CD4-positive, alpha-beta memory T cell (primary cell): ENCODE results near the gene CDR2L. TPM values are rescaled to one million over a fixed set of nuclear protein-coding genes. Genes with fewer than 3 reads are reported as not detected.

Experiments used
- CTCF ChIA-PET: fragments of 350-600 bp; sonication (Branson Sonifier 250); formaldehyde crosslinking; loops from one replicate; lab custom pipeline; 2021; ENCODE audit warnings: inconsistent platforms; ENCODE audit not compliant: partially characterized antibody; lab: Charles Lee
- POLR2A ChIA-PET: fragments of 350-600 bp; sonication (Branson Sonifier 250); formaldehyde crosslinking; loops from one replicate; lab custom pipeline; 2021; ENCODE audit not compliant: partially characterized antibody; lab: Charles Lee
- DNase-seq, 5 donors: peaks; one replicate each; pipeline versions ENCODE4 v3.0.0 to v3.0.0-alpha.2; 2020 to 2022; ENCODE audit warnings: mixed read lengths in 1 of 5
- H3K27ac ChIP-seq: one replicate; pipeline ENCODE4 v1.7.0; 2013; ENCODE audit warnings: low read depth, low read length
- H3K27me3 ChIP-seq: 2 replicates; pipeline ENCODE4 v1.7.0; 2013; ENCODE audit warnings: mild to moderate bottlenecking, low read length, moderate library complexity; ENCODE audit not compliant: insufficient read depth
- H3K36me3 ChIP-seq: 2 replicates; pipeline ENCODE4 v1.7.0; 2013; ENCODE audit warnings: mild to moderate bottlenecking, low read length, moderate library complexity; ENCODE audit not compliant: insufficient read depth
- H3K4me1 ChIP-seq: 2 replicates; pipeline ENCODE4 v1.7.0; 2013; ENCODE audit warnings: mild to moderate bottlenecking, low read length, moderate library complexity; ENCODE audit not compliant: insufficient read depth
- H3K4me3 ChIP-seq, 2 donors: one replicate each; pipeline ENCODE4 v1.7.0; 2013; ENCODE audit warnings: low read length in 2 of 2, mild to moderate bottlenecking in 1 of 2
- H3K9me3 ChIP-seq, 2 donors: one replicate each; pipeline ENCODE4 v1.7.0; 2013; ENCODE audit warnings: low read length in 2 of 2, control low read depth in 1 of 2; ENCODE audit not compliant: control insufficient read depth in 1 of 2
- H3K27ac Mint-ChIP-seq, 7 donors: one replicate each; pipeline ENCODE4 v1.8.0; 2020 to 2021; ENCODE audit warnings: mixed read lengths in 7 of 7, mild to moderate bottlenecking in 6 of 7, inconsistent platforms in 3 of 7, moderate library complexity in 3 of 7
- H3K27me3 Mint-ChIP-seq, 2 donors: one replicate each; pipeline ENCODE4 v1.8.0; 2020 to 2021; ENCODE audit warnings: mixed read lengths in 2 of 2
- H3K36me3 Mint-ChIP-seq, 2 donors: one replicate each; pipeline ENCODE4 v1.8.0; 2020 to 2021; ENCODE audit warnings: mixed read lengths in 2 of 2, inconsistent platforms in 1 of 2, mild to moderate bottlenecking in 1 of 2
- H3K4me1 Mint-ChIP-seq, 4 donors: one replicate each; pipeline ENCODE4 v1.8.0; 2020 to 2021; ENCODE audit warnings: mixed read lengths in 4 of 4, mild to moderate bottlenecking in 1 of 4
- H3K4me3 Mint-ChIP-seq, 8 donors: one replicate each; pipeline ENCODE4 v1.8.0; 2020 to 2021; ENCODE audit warnings: mixed read lengths in 8 of 8, mild to moderate bottlenecking in 7 of 8, moderate library complexity in 6 of 8, inconsistent platforms in 3 of 8
- H3K9me3 Mint-ChIP-seq, 8 donors: one replicate each; pipeline ENCODE4 v1.8.0; 2020 to 2021; ENCODE audit warnings: mixed read lengths in 8 of 8, mild to moderate bottlenecking in 5 of 8, inconsistent platforms in 3 of 8, moderate library complexity in 1 of 8
- intact Hi-C: fragments of 100-400 bp; cut with micrococcal nuclease; formaldehyde crosslinking; loops from one replicate; pipeline ENCODE4 v1.15.1; 2023
- polyA plus RNA-seq, 2 donors: library from polyadenylated mRNA; unstranded; fragments of 300-500 nt; fragmentation: Illumina TruSeq; gene quantifications; one replicate each; pipeline ENCODE4 v1.2.3, GENCODE V29; 2021
- total RNA-seq, 2 experiments: library from RNA; stranded (reverse); gene quantifications; one replicate each; pipeline ENCODE4 v1.2.3, GENCODE V29; 2021

Gene CDR2L
- total and polyA plus RNA-seq, 4 experiments from 2014 or later, result 0.08 to 0.20 TPM; not detected in 2

- Histone ChIP-seq H3K27me3 (no peaks in the 10 kb centered on the region), H3K4me1 (peaks cover 6% of the 10 kb centered on the region), H3K27ac (no peak overlapping the region), H3K9me3 (no peaks in the 10 kb centered on the region), H3K36me3 (no peaks in the 10 kb centered on the region), H3K4me3 (no peak overlapping the region)
- H3K9me3 Mint-ChIP-seq, result no peaks in the 10 kb centered on the region
- POLR2A ChIA-PET, result interaction anchor here (2.0 to 3.1 kb wide), 2 partner anchors 11 to 52 kb away, joined by 8 to 20 read pairs; partner anchors contain the start of gene MRPL58
- H3K27ac Mint-ChIP-seq, result peak overlapping the region in 2 of 7 donors; percentile 41 to 54
- DNase-seq, result no peak
- intact Hi-C loops, result loop anchor here (10.0 kb wide), 1 partner anchor 455 kb away; no protein-coding TSS in a partner anchor
- H3K36me3 Mint-ChIP-seq, result no peaks in the 10 kb centered on the region
- H3K27me3 Mint-ChIP-seq, result no peaks in the 10 kb centered on the region
- CTCF ChIA-PET, result interaction anchor here (0.7 to 6.6 kb wide), 24 partner anchors 9 to 452 kb away, joined by 3 to 107 read pairs (median 10); partner anchors contain the start of genes ARMC7, HID1, MRPL58 and OTOP2
- H3K4me3 Mint-ChIP-seq, result no peak overlapping the region
- peaks cover 4 to 13% (median 8%) of the 10 kb centered on the region in 4 donors for H3K4me1 Mint-ChIP-seq
Measured at GRCh38 chr17:74959826-74960515, 27.5 kb upstream of the CDR2L start.

DNA sequence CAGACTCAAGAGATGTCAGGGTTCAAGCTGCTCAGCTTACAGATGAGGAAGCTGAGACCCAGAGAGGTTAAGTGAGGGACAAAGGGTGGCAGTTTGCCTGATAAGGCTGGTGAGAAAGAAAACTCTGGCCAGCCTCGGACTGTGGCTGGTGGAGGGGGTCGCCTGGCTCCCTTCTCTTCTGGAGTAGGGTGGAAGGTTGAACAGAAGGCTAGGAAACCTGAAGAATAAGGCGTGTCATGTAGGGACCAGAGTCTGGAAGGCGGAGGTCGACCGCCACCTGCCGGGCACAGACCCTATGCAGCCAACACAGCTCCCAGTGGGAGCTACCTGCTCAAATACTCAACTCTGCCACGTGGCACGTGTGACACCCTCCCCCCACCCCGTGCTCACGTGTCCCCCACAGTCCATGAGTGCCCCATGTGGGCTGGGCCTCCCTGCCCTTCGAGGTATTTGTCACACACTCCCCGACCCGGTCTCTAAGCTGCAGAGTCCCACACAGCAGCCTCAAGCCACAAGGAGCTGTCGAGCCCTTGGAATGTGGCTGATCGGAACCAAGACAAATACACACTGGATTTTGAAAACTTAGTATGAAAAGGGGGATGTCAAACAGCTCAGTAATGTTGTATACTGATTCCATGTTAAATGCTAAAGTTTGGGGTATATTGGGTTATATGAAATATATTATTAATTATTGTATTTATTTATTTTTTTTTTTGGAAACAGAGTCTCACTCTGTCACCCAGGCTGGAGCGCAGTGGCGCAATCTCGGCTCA, 26.7 kb upstream of the CDR2L start:
- ChIA-PET POLR2A (interaction anchor here (1.0 to 3.1 kb wide), 11 partner anchors 10 to 452 kb away, joined by 3 to 20 read pairs (median 6); partner anchors contain the start of genes CDR2L, MIF4GD, MRPL58 and SLC16A5), CTCF (interaction anchor here (0.7 to 6.6 kb wide), 58 partner anchors 9 to 495 kb away, joined by 3 to 107 read pairs (median 5); partner anchors contain the start of genes ARMC7, CDR2L, HID1 and MIF4GD)
- no peak overlapping the region for H3K4me3 Mint-ChIP-seq
- Histone ChIP-seq H3K4me1 (peaks cover 6% of the 10 kb centered on the region), H3K27me3 (no peaks in the 10 kb centered on the region), H3K36me3 (no peaks in the 10 kb centered on the region), H3K4me3 (no peak overlapping the region), H3K9me3 (no peaks in the 10 kb centered on the region), H3K27ac (no peak overlapping the region)
- intact Hi-C loops, result loop anchor here (1.0 to 10.0 kb wide), 8 partner anchors 46 to 454 kb away; partner anchors contain the start of genes ARMC7 and MRPL58
- peaks cover 4 to 13% (median 8%) of the 10 kb centered on the region in 4 donors for H3K4me1 Mint-ChIP-seq
- no peaks in the 10 kb centered on the region for H3K9me3 Mint-ChIP-seq
- H3K27me3 Mint-ChIP-seq, result no peaks in the 10 kb centered on the region
- H3K36me3 Mint-ChIP-seq, result no peaks in the 10 kb centered on the region
- DNase-seq, result peak; percentile 25 to 64 (median 33)
- peak overlapping the region in 3 of 7 donors; percentile 41 to 54 (median 48) for H3K27ac Mint-ChIP-seq

- POLR2A ChIA-PET, result interaction anchor here (0.9 to 3.1 kb wide), 14 partner anchors 9 to 451 kb away, joined by 3 to 20 read pairs (median 4); partner anchors contain the start of genes CDR2L, MIF4GD, MRPL58 and SLC16A5
Measured at GRCh38 chr17:74961657-74962350, 25.6 kb upstream of the CDR2L start.

DNA sequence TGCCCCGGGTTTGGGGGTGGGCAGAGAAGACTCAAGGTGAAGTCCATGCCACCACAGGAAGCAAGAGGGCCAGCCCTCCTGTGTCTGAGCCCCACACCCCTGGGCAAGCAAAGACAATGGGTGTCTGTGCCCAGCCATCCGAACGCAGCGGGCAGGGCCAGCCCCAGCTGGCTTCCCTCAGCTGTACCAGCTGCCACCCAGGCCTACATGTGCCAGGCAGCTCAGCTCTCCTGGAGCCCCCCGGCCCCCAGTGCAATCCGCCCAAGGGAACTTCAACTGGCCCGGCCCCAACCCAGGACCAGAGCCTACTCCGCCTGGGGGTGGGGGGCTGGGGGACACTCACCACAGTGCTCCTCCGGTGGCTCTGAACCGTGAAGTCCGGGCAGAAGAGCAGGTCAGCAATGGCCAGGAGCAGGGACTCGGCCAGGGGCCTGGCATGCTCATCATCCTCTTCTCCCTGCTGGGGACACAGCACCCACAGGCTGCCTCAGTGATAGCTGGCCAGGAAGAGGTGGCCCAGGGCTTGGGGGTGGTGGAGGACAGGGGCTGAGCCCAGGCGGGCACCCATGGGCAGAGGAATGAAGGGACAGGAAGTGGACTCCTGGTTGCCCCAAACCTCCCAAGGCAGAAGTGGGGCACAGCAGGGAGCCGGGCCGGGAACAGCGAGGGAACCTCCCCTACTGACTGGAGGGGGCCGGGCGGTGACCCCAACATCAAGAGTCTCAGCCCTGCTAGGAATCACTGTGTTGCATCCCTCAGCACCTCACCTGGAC, 24.6 kb upstream of the CDR2L start:
- no peak overlapping the region for H3K27ac Mint-ChIP-seq
- ChIA-PET POLR2A (interaction anchor here (0.9 to 3.1 kb wide), 6 partner anchors 25 to 240 kb away, joined by 3 to 20 read pairs (median 8); partner anchors contain the start of genes CDR2L and MRPL58), CTCF (interaction anchor here (0.8 to 6.6 kb wide), 29 partner anchors 9 to 277 kb away, joined by 3 to 107 read pairs (median 5); partner anchors contain the start of genes ARMC7, CDR2L, HID1 and MRPL58)
- H3K36me3 Mint-ChIP-seq, result no peaks in the 10 kb centered on the region
- H3K27me3 ChIP-seq, result no peaks in the 10 kb centered on the region
- H3K27me3 Mint-ChIP-seq, result no peaks in the 10 kb centered on the region
- intact Hi-C loops, result loop anchor here (10.0 kb wide), 1 partner anchor 452 kb away; no protein-coding TSS in a partner anchor
- H3K9me3 ChIP-seq, result no peaks in the 10 kb centered on the region
- H3K4me1 Mint-ChIP-seq, result peaks cover 4 to 11% (median 8%) of the 10 kb centered on the region in 4 donors
- no peaks in the 10 kb centered on the region for H3K9me3 Mint-ChIP-seq
- DNase-seq, result no peak
- peaks cover 6% of the 10 kb centered on the region for H3K4me1 ChIP-seq
- H3K4me3 ChIP-seq, result no peak overlapping the region
- H3K4me3 Mint-ChIP-seq, result no peak overlapping the region
- no peak overlapping the region for H3K27ac ChIP-seq
- H3K36me3 ChIP-seq, result no peaks in the 10 kb centered on the region

More at GRCh38 chr17:74961657-74962350, 25.6 kb upstream of the CDR2L start:
- Histone ChIP-seq H3K36me3 (no peaks in the 10 kb centered on the region), H3K27ac (no peak overlapping the region), H3K9me3 (no peaks in the 10 kb centered on the region), H3K4me3 (no peak overlapping the region), H3K4me1 (peaks cover 6% of the 10 kb centered on the region), H3K27me3 (no peaks in the 10 kb centered on the region)
- H3K36me3 Mint-ChIP-seq, result no peaks in the 10 kb centered on the region
- intact Hi-C loops, result loop anchor here (1.0 to 10.0 kb wide), 8 partner anchors 44 to 453 kb away; partner anchors contain the start of genes ARMC7 and MRPL58
- no peaks in the 10 kb centered on the region for H3K9me3 Mint-ChIP-seq
- peak overlapping the region in 2 of 7 donors; percentile 59 to 66 for H3K27ac Mint-ChIP-seq
- H3K4me1 Mint-ChIP-seq, result peaks cover 4 to 13% (median 8%) of the 10 kb centered on the region in 4 donors
- H3K27me3 Mint-ChIP-seq, result no peaks in the 10 kb centered on the region
- CTCF ChIA-PET, result interaction anchor here (0.7 to 6.6 kb wide), 70 partner anchors 10 to 450 kb away, joined by 3 to 107 read pairs (median 5); partner anchors contain the start of genes ARMC7, CDR2L, HID1 and MIF4GD
- DNase-seq, result peak; percentile 76 to 80 (median 77)
- H3K4me3 Mint-ChIP-seq, result peak overlapping the region in 1 of 8 donors; percentile 31

DNA sequence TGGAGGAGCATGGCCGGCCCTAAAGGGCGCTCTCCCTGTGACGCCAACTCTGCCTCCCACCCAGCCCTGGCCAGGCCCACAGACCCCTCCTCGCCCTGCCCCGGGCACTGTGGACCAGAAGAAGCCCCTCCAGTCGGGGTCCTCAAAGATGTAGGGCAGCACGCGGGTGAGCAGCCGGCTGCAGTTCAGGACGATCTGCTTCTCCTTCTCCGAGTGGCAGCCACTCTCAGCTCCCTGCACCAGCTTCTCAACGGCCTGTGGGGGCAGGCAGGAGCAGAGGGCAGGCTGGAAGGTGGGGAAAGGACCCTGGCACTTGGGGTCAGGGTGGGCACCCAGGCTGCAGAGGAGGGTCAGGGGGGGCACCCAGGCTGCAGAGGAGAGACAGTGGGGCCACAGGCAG, 23.8 kb upstream of the CDR2L start:
- H3K27me3 Mint-ChIP-seq, result no peaks in the 10 kb centered on the region
- Histone ChIP-seq H3K9me3 (no peaks in the 10 kb centered on the region), H3K27ac (no peak overlapping the region), H3K27me3 (no peaks in the 10 kb centered on the region), H3K4me1 (peaks cover 6% of the 10 kb centered on the region), H3K4me3 (no peak overlapping the region), H3K36me3 (no peaks in the 10 kb centered on the region)
- intact Hi-C loops, result loop anchor here (10.0 kb wide), 1 partner anchor 451 kb away; no protein-coding TSS in a partner anchor
- DNase-seq, result no peak
- H3K9me3 Mint-ChIP-seq, result no peaks in the 10 kb centered on the region
- H3K36me3 Mint-ChIP-seq, result no peaks in the 10 kb centered on the region
- ChIA-PET CTCF (interaction anchor here (0.8 to 4.6 kb wide), 6 partner anchors 9 to 237 kb away, joined by 3 to 107 read pairs (median 56); partner anchors contain the start of genes ARMC7, HID1, MRPL58 and NT5C), POLR2A (no interaction called here)
- H3K4me3 Mint-ChIP-seq, result no peak overlapping the region
- H3K4me1 Mint-ChIP-seq, result peaks cover 3 to 11% (median 5%) of the 10 kb centered on the region in 4 donors
- no peak overlapping the region for H3K27ac Mint-ChIP-seq
